Cardiac muscle cell (in vitro differentiated cells and primary cell): ENCODE results near the gene SLC9A9. TPM values are rescaled to one million over a fixed set of nuclear protein-coding genes. Genes with fewer than 3 reads are reported as not detected.

Experiments used
- DNase-seq, 2 donors: peaks; one replicate each; pipeline versions ENCODE4 v3.0.0 to v3.0.0-alpha.2; 2010 to 2017; ENCODE audit warnings: low read depth in 1 of 2, low spot score in 1 of 2
- H3K27ac ChIP-seq: fragments of 200-600 bp; sonication (generic); 2 replicates; pipeline ENCODE4 v1.5.1; 2016
- H3K27me3 ChIP-seq: fragments of 200-600 bp; sonication (generic); 2 replicates; pipeline ENCODE4 v1.6.0; 2016; ENCODE audit warnings: control low read depth
- H3K36me3 ChIP-seq: fragments of 200-600 bp; sonication (generic); 2 replicates; pipeline ENCODE4 v1.5.1; 2016; ENCODE audit warnings: control low read depth
- H3K4me1 ChIP-seq: fragments of 200-600 bp; sonication (generic); 2 replicates; pipeline ENCODE4 v1.8.1; 2017; ENCODE audit warnings: low read depth, mild to moderate bottlenecking, mixed run types
- H3K4me3 ChIP-seq: fragments of 200-600 bp; sonication (generic); 2 replicates; pipeline ENCODE4 v1.5.1; 2016; ENCODE audit warnings: mild to moderate bottlenecking
- H3K9me3 ChIP-seq: fragments of 200-600 bp; sonication (generic); 2 replicates; pipeline ENCODE4 v1.5.1; 2017; ENCODE audit warnings: low read depth, mild to moderate bottlenecking, control low read depth
- CTCF ChIP-seq: IDR thresholded peaks from 2 replicates; pipeline ENCODE4 v1.5.1; 2012; ENCODE audit warnings: low read depth, mild to moderate bottlenecking, low read length
- polyA plus RNA-seq: library from polyadenylated mRNA; unstranded; fragments of >200 nt; fragmentation: Nextera tagmentation; extraction: Ambion mirVana; gene quantifications from 2 replicates; pipeline ENCODE4 v1.2.1, GENCODE V29; 2016
- total RNA-seq: library from RNA; depleted of rRNA; stranded (reverse); fragments of >200 nt; gene quantifications from 2 replicates; pipeline ENCODE4 v1.2.3, GENCODE V29; 2016

SLC9A9 gene
- total and polyA plus RNA-seq, 2 experiments from 2014 or later: 0.73 to 1.5 TPM

DNA sequence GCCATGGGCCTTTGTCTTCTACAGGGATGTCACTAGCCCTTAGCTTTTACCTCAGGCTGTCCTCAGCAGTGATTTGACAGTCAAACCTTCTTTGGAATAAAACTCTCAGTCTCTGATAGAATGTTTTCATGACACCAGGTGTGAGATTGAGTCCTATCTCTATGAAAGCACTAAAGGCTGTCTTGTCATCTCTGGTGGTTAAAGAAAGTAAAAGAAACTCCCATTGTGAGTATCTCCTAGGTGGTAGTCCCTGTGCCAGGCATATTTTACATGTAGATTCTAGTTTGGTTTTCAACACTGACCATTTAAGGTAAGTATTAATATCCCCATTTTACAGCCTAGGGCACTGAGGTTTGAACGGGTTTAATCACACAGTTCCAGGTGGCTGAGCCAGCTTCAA, 368.5 kb downstream of the SLC9A9 start:
- no peak overlapping the region for H3K4me3 ChIP-seq
- TF ChIP-seq CTCF: no peak

DNA sequence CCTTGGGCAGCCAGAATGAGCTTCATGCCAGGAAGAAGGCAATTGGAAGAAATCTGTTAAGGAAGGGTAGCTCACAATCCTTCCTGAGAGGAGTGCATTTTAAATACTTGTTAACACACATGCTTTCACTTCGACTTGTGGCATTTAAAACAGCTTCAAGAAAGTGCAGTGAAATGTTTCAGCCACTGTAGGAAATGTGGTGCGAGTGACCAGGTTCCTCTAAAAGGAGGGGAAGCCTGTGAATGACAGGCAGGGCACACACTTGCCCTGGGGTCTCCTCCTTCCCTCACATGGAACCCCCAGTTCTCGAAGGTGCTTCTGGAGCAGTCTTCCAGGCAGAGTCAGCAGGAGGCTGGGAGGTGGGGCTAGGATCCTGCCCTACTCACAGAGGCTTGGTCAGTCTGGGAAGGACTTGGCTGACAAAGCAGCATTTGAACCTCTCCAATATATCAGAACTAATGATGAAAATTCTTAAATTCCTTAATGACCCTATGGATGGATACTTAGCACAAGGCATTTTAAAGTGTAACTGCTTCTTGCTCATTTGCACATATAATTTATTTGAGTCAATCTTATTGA, 370.1 kb downstream of the SLC9A9 start:
- Histone ChIP-seq H3K27ac (no peak overlapping the region), H3K36me3 (no peaks in the 10 kb centered on the region), H3K4me3 (no peak overlapping the region), H3K27me3 (no peaks in the 10 kb centered on the region), H3K4me1 (no peaks in the 10 kb centered on the region), H3K9me3 (no peaks in the 10 kb centered on the region)
- DNase-seq: peak in 1 of 2 donors; percentile 10
- TF ChIP-seq CTCF: no peak

More for the DNA sequence above, 368.5 kb downstream of the SLC9A9 start:
- Histone ChIP-seq H3K27me3 (no peaks in the 10 kb centered on the region), H3K27ac (no peak overlapping the region), H3K9me3 (no peaks in the 10 kb centered on the region), H3K36me3 (no peaks in the 10 kb centered on the region), H3K4me1 (peaks cover 5% of the 10 kb centered on the region)
- DNase-seq: no peak

DNA sequence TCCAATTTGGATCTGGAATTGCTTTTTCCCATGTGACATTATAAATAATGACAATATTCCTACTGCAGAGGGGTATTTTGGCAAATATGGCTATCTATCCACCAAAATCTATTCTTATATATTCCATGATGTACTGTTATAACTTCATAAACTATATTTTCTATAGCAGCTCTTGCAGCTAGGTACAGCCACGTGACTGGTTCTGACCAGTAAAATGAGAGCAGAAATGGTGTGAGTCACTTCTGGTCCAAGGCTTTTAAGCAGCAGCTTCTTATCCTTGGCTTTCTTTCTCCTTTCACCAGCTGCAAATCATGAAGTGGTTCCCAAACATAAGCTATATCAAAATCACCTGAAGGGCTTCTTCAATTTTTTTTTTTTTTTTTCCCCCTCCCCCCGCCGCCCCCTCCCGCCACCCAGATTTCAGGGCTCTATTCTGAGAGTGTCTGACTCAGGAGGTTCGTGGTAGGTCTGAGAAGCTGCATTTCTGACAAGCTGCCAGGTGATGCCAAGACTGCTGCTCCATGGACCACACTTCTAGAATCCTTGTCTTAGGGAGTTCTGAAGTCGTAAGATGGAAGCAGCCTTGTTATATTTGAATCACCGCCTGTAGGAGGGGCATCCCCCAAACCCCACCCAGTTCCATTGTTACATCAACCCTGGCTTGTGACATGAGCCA, 371.2 kb downstream of the SLC9A9 start:
- H3K9me3 ChIP-seq: no peaks in the 10 kb centered on the region
- no peak for TF ChIP-seq CTCF
- DNase-seq: no peak
- no peaks in the 10 kb centered on the region for H3K36me3 ChIP-seq
- H3K4me3 ChIP-seq: no peak overlapping the region
- no peaks in the 10 kb centered on the region for H3K4me1 ChIP-seq
- no peaks in the 10 kb centered on the region for H3K27me3 ChIP-seq
- no peak overlapping the region for H3K27ac ChIP-seq

DNA sequence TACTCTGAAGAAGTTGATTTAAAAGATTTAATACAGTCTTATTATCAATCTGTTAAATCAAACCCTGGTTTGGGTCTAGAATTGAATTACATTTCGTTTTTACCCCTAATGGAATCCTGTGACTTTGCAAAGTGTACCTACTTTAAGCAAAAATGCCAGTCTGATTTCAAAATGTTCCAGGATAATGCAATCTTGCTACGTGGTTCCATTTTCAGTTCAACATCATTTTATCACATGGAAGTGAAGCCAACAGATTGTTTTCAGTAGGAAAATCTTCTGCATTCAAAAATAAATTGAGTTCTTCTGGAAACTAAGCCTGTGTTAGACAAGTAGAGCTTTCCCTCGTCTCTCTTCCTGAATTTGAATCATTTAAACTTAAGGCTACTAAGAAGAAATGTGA, 372.3 kb downstream of the SLC9A9 start:
- no peak for DNase-seq
- no peaks in the 10 kb centered on the region for H3K27me3 ChIP-seq
- H3K4me1 ChIP-seq: no peaks in the 10 kb centered on the region
- H3K27ac ChIP-seq: no peak overlapping the region
- no peak overlapping the region for H3K4me3 ChIP-seq
- H3K36me3 ChIP-seq: no peaks in the 10 kb centered on the region
- H3K9me3 ChIP-seq: no peaks in the 10 kb centered on the region
- no peak for TF ChIP-seq CTCF

DNA sequence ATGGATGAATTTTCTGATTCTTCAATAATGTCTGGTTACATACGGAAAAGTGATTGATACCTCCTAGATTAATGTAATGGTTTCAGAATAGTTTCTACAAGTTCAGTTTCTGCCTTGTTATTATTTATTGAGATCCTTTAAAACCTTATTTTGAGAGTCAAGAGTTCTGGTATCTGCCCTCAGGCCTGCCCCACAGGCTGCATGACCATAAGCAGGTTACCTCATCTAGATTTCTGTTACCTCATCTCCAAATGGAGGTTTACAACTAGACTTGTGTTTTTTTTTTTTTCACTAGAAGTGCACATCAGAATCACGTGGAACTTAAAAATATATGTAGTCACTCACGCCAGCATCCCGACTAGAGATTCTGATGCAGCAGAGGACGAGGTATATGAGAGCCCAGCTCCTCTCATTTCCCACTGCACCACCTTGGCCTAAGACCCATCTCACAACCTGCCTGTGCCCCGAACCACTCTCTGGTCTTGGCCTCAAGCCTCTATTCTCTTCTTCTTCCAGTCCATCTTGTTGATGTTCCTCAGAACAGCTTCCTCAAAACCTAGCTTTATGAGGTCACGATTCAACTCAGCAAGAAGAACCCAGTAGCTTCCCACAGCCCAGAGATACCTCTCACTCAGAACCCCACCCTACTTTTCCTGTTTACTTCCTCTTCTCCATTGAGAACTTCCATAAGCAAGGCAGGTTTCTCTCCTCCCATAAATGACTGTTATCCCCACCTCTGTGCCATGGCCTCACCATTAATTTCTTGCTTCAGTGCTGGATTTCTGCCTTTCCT, 375.3 kb downstream of the SLC9A9 start:
- DNase-seq: no peak
- Histone ChIP-seq H3K36me3 (no peaks in the 10 kb centered on the region), H3K4me3 (no peak overlapping the region), H3K27ac (no peak overlapping the region), H3K4me1 (no peaks in the 10 kb centered on the region), H3K27me3 (no peaks in the 10 kb centered on the region), H3K9me3 (no peaks in the 10 kb centered on the region)
- TF ChIP-seq CTCF: no peak
